ENCODE measurements around the gene OR52K1.

GRCh38 chr11:4479644-4480043, 2.8 kb upstream of the OR52K1 start:
- TF ChIP-seq, protein P1, sequence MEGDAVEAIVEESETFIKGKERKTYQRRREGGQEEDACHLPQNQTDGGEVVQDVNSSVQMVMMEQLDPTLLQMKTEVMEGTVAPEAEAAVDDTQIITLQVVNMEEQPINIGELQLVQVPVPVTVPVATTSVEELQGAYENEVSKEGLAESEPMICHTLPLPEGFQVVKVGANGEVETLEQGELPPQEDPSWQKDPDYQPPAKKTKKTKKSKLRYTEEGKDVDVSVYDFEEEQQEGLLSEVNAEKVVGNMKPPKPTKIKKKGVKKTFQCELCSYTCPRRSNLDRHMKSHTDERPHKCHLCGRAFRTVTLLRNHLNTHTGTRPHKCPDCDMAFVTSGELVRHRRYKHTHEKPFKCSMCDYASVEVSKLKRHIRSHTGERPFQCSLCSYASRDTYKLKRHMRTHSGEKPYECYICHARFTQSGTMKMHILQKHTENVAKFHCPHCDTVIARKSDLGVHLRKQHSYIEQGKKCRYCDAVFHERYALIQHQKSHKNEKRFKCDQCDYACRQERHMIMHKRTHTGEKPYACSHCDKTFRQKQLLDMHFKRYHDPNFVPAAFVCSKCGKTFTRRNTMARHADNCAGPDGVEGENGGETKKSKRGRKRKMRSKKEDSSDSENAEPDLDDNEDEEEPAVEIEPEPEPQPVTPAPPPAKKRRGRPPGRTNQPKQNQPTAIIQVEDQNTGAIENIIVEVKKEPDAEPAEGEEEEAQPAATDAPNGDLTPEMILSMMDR (conservative IDR thresholded peaks at IDR 0.05; ENCODE audit: low read length), result no peak
- no peak for TF ChIP-seq EZH2phosphoT487 (IDR thresholded peaks at IDR 0.05; ENCODE audit: borderline replicate concordance)

All from Loucy (cell line).